ENCODE measurements around the gene RBM19.

The RBM19 gene

DNA sequence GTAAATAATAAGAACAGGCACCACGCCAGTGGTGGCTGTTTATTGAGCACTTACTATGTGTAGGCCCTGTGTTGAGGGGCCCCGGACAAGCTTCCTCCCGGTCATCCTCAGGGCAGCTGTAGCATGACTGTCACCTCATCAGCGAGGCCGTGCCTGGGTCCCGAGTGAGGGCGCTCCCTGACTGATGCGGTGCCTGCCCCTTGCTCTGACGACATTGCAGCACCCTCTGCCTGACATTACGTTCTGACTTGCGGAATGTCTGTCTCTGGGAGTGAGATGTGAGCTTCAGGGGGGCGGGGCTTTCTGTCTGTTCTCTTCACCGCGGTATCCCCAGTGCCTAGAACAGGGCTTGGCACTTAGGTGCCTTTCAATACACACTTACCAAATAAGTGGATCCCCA, 167.6 kb downstream of the RBM19 start:
- no peak for DNase-seq

DNA sequence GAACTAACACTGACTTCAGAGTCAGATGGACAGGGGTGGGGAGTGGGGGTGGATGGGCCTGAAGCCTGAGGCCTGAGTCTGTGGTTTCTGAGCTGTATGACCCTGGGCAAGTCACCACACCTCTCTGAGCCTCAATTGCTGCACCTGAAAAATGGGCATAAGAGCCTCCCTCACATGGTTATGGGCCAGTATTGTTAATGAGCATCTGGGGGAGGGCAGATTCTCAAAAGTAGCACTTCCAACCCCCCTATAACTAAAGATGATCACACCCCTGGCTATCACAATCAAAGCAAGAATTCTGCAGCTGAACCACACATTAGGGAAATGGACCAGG, 168.6 kb downstream of the RBM19 start:
- DNase-seq, result no peak

DNA sequence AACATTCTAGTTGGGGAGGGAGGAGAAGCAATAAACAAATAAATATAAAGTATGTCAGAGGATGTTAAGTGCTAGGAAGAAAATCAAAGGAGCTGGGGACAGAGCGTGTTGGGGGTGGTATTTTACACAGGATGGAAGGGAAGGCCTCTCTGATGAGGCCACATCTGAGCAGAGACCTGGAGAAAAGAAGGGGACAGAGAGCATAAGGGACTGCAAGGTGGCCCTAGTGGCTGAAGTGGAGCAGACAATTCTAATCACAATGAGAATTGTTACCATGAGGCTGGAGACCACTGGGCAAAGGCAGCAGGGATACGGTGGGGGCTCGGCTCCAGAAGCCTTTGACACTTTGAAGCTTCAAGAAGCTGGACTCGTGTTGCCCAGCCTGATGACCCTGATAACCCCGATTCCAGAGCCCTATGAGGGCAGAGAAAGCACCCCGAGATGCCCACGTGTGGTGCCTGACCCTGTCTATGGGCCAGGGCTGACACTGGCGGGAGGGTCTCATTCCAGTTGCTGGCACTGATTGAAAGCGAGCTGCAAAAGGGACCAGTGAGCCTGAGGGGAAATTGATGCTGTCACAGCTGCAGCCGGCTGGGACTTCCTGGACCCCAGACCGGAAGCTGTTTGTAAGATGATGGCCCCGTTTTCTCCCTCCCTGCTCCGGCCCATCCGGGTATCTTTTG, 169.1 kb downstream of the RBM19 start:
- DNase-seq, result no peak

DNA sequence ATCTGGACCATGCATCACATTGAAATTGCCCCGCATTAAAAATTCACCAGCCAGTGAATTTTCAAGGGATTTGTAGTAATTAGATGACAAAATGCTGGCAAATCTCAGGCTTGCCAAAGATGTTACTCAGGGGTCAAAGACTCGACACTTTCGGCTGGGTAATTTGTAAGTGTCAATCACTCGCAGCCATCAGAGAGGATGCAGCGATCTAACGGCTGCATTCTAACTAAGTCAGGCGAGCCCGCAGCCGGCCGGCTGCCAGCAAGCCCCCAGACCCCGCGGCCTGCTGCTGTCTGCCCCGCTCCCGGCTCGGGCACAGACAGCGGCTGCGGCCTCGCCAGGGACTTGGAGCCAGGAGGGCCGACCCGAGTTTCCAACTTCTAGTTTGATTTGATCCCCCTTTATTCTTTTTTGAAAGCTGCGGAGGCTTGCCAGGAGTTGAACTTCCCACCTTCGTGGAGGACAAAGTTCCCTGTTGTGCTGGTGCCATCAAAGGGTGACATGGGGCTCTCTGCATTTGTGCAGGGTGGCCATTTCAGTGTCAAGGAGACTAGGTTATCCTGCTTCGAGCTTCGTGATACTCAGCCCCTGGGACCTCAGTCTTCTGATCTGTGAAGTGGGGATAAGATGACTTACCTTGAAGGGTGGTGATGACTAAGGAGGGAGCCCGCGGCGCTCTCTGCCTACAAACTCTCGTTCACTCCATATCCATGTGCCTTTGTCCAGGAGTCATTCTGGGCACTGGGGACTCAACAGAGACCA, 169.9 kb downstream of the RBM19 start:
- no peak for DNase-seq

DNA sequence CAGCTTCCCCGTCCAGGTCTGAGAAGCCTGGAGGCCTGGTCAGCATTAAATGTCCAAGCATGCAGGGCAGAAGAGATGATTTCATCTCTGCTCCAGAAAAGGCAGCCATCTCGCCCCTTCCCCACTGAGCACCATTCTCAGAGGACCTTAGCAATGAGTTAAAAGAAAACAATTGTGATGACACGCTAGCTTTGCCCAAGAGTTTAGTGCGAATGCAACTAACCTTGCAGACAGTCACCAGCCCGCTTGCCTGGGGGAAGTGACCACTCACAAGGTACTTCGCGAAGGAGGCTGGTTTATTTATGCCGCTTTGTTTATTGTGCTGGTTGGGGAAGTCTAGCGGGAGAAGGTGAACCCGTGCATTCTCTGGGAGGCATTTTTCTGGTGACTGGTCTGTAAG, 170.7 kb downstream of the RBM19 start:
- DNase-seq, result no peak

DNA sequence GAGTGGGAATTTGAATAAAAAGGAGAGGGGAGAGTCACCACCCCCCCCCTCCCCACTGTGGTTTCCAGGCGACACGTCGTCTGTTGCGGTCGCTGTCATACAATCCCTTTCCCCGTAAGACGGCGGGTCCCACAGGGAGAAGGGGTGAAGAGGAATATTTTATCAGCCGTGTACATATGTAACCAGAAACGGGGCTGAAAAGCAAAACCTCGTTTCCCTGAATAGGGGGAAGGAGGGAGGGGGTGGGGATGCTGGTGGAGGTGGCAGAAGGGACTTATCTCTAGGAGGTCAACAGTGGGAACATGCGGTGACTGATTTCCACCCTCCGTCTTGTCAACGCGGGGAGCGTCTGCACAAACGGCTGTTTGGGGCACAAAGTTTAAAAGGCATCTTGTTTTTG, 171.4 kb downstream of the RBM19 start:
- DNase-seq, result peak; percentile 26

DNA sequence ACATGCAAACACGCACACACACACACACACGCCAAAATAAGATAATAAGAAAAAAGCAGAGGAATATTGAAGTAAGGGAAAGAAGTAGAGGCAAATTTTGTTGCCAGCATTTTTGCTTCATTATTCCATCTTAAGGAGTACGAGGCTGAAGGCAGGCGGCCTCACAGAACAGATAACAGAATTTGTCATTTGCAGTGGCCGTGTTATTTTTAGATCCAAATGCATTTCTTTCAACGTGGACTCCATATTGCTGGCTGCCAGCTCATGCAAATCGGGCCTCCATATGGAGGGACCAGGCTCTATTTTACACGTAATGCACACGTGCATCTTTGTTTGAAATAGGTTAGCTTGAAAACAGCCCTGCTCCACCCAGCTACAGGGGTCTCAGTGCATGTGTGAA, 172.9 kb downstream of the RBM19 start:
- no peak for DNase-seq

DNA sequence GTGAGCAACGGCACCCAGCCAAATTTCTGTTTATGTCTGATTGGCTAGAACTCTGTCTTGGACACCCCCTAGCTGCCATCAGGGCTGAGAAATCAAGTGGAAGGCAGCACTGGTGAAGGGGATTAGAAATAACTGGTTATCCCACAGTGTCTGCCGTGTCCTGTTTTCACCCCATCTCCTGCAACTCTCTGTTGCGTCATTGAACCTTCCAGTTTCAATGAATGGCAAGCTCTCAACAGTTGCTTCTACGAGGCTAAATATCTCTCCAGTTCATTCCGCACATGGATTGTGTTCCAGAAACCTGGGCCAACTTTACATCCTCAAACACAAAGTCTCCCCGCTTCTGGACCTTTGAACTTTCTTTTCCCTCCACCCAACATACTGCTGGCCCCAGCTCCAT, 173.7 kb downstream of the RBM19 start:
- DNase-seq, result no peak

DNA sequence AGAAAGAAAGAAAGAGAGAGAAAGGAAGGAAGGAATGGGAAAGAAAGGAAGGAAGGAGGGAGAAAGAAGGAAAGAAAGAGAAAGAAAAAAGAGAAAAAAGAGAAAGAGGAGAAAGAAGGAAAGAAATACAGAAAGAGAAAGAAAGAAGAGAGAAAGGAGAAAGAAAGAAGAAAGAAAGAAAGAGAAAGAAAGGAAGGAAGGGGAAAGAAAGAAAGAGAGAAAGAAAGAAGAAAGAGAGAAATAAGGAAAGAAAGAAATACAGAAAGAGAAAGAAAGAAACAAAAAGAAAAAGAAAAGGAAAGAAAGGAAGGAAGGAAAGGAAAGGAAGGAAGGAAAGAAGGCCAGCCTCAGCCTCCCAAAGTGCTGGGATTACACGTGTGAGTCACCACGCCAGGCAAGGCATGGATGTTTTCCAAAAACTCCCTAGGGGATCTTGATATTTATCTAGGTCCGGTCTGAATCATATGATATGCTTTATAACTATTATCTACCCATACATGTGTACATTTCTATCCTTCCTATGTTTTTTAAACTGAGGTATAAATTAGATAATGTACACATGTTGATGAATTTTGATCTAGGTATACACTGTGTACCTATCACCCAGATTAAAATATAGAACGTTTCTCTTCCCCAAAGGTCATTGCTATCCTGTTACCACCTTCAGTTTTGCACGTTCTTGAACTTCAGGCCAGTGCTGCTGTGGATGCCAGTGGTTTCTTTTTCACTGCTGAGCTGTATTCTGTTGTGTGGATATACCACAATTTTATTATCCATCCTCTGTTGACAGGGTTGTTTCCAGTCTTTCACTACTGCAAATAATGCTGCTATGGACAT, 177.9 kb downstream of the RBM19 start:
- no peak for DNase-seq

DNA sequence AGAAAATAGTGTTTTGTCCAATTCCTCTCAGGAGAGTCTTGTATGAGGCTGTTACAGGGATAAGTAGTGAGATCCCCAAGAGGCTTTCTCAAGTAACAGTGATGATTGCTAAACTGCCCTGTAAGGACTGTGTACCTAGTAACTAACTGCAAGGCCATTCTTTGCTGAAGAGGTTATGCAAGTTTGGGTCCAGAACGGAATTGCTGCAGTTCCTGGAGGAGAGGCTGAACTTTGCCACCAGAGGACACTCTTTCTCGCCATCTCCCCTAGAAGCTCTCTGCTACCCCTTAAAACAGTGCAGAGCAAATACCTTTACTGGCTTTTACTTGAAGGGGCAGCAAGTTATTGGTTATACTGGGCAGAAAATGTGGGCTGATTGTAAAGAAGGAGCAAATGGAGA, 180.0 kb downstream of the RBM19 start:
- no peak for DNase-seq

DNA sequence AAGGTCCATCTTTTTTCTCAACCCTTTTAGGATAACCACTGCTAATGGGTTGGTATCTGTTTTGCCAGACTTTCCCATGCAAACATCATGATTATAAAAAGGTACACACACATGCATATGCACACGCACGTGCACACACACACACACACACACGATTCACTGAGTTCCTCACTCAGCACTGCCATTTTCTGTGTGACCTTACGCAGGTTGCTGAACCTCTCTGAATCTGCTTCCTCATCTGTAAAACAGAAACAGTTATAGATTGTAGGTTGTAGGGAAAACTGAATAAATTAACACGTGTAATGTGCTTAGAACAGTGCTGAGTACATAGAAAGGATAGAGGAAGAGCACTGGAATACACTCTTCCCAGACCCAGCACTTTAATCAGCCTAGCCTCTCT, 182.3 kb downstream of the RBM19 start:
- DNase-seq, result no peak

DNA sequence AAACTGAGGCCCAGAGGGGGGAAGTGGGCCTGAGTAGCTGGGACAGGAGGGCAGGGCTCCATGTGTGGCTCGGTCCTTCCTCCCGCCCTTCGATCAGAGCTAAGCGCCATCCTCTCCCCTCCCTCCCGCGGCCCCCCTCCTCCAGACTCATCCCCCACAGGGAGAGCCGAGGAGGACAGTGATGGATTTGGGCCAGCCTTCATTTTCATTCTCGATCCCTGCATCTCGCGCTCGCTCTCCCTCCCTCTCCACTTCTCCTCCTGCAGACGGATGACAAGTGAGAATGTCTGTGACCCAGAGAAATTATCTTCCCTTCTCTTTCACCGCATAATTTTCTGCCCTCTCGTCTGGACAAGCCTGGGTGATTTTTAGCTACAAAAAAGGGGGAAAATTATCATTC, 183.3 kb downstream of the RBM19 start:
- DNase-seq, result no peak

DNA sequence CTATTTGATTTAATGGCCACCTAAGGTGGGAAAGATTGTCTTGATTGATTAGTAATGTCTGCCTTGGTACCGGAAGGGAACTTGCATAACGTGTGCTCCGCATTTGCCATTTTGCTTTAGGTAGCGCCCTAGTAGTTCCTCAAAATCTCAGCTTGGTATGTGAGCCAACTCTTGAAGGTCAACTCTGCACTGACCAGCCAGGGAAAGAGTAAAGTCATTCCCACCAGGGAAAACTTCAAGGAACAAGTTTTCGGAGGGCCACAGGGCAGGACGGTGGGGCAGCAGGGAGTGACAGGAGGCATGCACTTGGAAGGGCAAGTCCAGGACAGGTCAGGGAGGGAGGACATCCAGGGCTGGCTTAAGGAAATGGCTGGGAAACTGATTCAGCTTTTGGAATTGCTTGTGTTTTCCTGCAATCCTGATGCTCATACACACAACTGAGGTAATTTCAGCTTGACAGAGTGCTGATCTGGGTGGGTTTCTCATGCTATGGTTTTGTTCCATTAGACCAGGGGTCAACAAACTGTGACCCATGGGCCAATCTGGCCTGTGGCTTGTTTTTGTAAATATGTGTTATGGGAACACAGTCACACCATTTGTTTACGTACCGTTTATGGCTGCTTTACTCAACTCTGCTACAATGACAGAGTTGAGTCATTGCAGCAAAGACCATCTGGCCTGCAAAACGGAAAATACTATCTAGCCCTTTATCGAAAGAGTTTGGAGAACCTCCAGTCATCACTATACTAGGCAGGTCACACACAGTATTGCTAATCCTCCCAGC, 184.5 kb downstream of the RBM19 start:
- DNase-seq, result no peak

DNA sequence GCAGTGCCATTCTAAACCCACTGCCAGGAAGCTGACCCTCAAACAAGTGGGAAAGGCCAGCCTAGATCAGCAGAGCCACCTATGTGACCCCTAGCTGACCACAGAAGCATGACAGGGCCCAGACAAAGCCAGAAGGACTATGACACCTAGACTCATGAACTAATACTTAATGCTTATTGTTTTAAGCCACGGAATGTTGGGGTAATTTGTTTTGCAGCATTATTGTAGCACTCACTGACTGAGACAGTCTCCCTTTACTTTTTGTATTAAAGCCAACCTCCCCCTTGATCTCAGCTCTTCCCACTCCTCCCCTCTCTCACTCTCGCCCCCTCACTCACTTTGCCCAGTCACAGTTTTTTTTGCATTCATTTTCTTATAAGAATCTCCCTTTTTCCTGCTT, 186.4 kb downstream of the RBM19 start:
- no peak for DNase-seq

DNA sequence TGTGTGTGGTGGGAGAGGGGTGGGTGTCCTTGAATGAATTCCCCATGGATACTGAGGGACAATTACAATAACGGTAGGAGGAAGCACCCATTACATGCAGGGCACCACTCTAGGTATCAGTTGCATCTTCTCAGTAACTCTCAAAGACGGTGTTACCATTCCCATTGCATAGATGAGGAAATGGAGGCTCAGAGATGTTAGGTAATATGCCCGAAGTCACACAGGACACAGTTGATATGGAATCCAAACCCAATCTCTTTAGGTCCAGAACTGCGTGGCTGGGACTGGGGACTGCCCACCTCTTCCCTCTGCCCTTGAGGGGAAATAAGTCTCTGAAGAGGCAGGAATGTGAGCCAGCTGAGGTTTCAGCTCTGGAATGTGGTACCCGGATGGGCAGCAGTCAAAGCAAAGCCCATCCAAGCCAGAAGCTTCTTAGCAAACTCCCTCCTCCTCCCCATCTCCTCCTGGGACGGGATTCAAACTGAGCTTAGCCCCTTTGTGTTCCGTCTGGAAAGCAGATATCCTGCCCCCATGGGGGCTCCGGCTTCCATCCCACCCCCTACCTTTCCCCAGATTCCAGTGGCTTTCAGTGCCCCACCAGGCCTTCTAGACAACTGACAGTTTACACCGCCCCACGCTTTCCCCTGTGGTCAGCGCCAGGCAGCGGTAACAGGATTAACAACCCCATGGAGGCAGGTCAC, 187.5 kb downstream of the RBM19 start:
- no peak for DNase-seq

DNA sequence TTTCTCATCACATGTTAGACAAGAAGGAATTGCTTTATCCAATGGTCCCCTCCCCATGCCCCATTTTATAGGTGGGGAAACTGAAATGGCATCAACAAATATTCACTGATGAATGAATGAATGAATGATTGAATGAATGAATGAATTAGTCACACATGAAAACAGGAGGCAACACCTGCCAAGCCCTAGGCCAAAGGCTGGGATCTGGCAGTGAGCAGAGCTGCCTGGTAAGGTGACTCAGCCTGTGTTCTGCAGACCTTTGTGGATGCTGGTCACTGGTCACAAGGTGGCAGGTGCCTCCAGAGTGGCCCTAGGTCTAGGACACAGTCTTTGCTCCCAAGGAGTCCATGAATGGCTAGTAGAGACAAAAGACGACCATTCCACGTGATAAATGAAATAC, 188.4 kb downstream of the RBM19 start:
- DNase-seq, result no peak

DNA sequence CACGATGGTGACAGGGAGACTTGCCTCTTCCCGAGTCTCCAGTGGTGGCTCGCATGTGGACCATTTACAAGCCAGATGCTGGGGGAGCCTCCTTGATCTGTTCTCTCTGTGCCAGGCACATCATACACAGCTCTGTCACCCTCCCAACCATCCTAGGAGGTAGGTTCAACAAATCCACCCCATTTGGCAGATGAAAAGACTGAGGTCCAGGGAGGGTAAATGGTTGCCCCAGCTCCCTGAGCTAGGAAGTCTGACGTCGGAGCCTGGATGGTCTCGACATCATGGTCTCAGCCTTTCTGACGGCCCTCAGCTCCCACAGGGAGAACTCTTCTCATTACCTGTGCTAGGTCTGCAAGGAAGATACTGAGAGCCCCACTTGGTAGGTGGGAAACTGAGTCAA, 189.6 kb downstream of the RBM19 start:
- DNase-seq, result no peak

DNA sequence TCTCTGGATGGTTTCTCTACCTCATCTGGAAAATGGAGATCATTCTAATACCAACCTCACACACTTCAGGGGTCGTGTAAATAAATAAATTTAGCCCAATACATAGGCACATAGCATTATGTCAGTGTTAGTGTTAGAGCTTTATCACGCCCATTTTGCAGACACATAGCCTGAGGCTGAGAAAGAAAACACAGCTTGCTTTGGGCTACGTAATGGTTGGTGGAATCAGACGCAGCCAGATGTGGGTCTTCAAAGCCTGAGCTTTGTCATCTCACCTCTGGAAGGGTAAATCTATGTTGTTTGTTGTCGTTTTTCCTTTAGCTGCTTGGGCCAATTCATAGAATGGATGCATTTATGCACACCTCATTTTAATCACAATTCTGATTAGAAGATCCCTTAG, 191.6 kb downstream of the RBM19 start:
- no peak for DNase-seq

DNA sequence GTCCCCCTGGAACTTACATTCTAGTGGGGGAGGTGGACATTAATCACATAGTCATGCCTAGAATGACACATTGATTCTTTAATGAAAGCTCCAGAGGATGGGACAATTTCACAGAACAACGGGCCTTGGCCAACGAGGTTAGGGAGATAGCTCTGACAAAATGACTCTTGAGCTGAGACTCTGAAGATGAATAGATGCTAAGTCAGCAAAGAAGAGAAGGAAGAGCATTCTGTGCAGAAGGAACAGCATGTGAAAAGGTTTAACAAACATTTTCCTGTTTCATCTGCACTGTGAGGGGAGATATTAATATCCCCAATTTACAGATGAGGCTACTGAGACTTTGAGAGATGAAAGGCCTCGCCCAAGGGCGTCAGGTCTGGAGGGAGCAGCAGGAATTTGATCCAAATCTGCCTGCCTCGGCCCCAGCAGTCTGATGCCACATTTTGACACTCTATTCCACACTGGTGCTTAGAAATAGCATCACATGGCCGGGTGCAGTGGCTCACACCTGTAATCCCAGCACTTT, 193.6 kb downstream of the RBM19 start:
- DNase-seq, result no peak

DNA sequence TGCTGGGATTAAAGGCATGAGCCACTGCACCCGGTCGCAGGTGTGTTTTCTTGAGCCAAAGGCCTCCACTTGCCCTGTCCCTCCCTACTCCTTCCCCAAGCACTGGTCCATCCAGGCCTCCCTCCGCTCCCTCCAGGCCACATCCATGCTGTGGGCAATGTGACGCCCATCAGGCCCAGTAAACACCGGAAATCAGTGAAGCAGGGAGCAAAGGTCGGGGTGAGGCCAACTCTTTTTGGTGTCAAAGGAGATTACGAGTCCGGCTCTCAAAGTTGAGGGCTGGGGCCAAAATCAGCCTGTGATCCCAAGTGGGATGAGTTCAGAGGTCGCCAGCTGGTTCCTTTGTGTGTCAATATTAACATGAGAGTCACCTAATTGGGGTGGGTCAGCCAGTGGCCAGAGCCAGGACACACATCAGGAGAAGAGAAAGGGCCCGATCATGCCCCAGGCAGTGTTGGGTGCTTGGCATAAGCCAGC, 195.7 kb downstream of the RBM19 start:
- DNase-seq, result no peak

DNA sequence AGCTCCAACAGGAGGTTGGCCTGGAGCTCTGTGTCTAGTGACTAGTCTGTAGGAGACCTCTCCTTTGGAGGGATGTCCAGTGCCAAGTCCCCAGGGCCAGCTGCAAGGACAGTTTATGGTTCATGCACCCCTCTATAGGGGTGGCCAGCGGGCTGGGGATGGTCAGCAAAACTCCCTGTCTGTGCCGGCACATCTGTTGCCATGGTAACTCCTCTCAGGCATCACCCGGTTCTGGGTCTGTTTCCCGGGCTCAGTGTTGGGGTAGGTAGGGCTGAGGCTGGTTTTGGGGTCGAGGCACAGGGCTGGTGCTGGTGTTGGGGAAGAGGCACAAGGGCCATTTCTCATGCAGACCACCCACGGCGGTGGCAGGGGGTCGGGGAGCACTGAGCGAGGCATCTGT, 196.8 kb downstream of the RBM19 start:
- no peak for DNase-seq

DNA sequence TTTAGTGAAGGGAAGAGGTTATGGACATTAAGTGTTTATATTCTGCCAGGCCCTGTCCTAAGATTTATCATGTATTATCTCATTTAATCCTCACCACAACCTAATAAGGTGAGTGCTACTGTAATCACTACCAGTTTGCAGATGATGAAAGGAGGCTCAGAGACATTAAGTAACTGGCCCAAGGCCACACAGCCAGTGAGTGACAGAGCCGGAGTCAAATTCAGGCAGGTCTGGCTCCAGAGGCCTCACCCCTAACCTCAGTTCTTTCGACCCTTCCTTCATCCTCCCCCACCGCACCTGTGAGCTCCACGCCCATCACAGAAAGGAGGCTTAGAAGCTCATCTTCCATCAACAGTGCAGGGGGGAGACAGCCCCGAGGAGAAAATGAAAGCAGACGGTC, 197.3 kb downstream of the RBM19 start:
- DNase-seq, result no peak
